HG02852 (cell line): ENCODE measurements around the gene HAUS8.

ENCODE experiments used
- ATAC-seq: cut with Tn5 transposase; IDR thresholded peaks from one replicate; pipeline ENCODE4 v1.9.1; 2021; ENCODE audit warnings: mild to moderate bottlenecking, moderate library complexity; ENCODE audit not compliant: unreplicated experiment

The HAUS8 gene

GRCh38 chr19:17077447-17078028 lies 2.3 kb upstream of the HAUS8 start:
- no peak for ATAC-seq

- ATAC-seq = no peak
These were observed 1.3 kb upstream of the HAUS8 start for GRCh38 chr19:17076543-17076991.

GRCh38 chr19:17075864-17076542 lies 751 bp upstream of the HAUS8 start:
- no peak for ATAC-seq

GRCh38 chr19:17074634-17075034 lies 618 bp downstream of the HAUS8 start:
- ATAC-seq = no peak

- ATAC-seq = no peak
These were observed 1.2 kb downstream of the HAUS8 start for GRCh38 chr19:17073869-17074633.

- ATAC-seq = no peak
These were observed 4.3 kb downstream of the HAUS8 start for GRCh38 chr19:17070912-17071311.

GRCh38 chr19:17070421-17070820 lies 4.8 kb downstream of the HAUS8 start:
- no peak for ATAC-seq

- no peak for ATAC-seq
These were observed 6.1 kb downstream of the HAUS8 start for GRCh38 chr19:17069193-17069592.

GRCh38 chr19:17063428-17063827 lies 11.8 kb downstream of the HAUS8 start:
- no peak for ATAC-seq

GRCh38 chr19:17061691-17062090 lies 13.6 kb downstream of the HAUS8 start:
- ATAC-seq = no peak

- ATAC-seq = no peak
These were observed 14.0 kb downstream of the HAUS8 start for GRCh38 chr19:17061205-17061604.

- ATAC-seq = no peak
These were observed 14.4 kb downstream of the HAUS8 start for GRCh38 chr19:17060802-17061201.

GRCh38 chr19:17058236-17058635 lies 17.0 kb downstream of the HAUS8 start:
- no peak for ATAC-seq

GRCh38 chr19:17055636-17056035 lies 19.6 kb downstream of the HAUS8 start:
- no peak for ATAC-seq

GRCh38 chr19:17054746-17055145 lies 20.5 kb downstream of the HAUS8 start:
- ATAC-seq = no peak

GRCh38 chr19:17052439-17052838 lies 22.8 kb downstream of the HAUS8 start:
- ATAC-seq = no peak

- ATAC-seq = no peak
These were observed 25.5 kb downstream of the HAUS8 start for GRCh38 chr19:17049711-17050280.

GRCh38 chr19:17048885-17049453 lies 26.3 kb downstream of the HAUS8 start:
- ATAC-seq = no peak

- no peak for ATAC-seq
These were observed 29.2 kb downstream of the HAUS8 start for GRCh38 chr19:17045907-17046502.

- no peak for ATAC-seq
These were observed 31.5 kb downstream of the HAUS8 start for GRCh38 chr19:17043744-17044143.

GRCh38 chr19:17041976-17042375 lies 33.3 kb downstream of the HAUS8 start:
- ATAC-seq = no peak
